ENCODE measurements around the gene GPR153.

GPR153 gene

DNA sequence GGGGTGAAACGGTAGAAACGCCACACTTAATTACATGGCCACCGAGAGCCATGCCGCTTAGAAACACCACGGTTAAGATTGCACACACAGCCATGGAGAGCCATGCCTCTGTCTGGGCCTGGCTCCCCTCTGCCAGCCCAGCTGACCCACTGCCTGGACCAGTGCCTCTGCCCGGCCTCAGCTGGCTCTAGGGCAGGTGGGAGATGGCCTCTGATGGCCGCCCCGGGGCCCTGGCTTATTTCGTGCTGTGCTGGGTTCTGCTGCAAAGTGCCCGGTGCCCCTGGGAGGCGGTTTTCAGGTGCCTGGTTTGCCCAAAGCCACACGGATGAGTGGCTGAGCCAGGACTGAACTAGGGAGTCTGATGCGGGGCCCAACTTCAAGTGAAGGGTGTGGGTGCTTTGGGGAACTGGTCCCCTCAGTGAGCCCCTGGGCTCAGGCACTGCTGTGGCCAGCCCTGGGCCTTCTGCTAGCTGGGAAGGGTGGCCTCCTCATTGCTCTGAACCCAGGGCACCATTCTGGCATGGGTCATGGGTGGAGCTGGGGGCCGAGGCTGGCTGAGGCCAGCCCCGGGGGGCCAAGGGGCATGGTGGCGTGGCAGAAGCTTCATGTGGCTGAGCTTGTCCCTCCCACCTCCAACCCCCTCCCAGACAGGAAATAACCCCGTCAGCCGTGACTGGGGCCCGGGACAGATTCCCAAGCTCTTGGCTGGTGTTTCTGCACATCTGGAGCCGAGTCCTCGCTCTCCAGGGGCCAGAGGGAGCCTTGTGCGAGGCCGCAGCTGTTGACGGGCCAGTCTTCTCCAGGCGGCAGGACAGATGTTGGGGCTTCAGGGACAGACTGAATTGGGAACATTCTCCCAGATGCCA is 1.9 kb upstream of the GPR153 start:
- no peak for ATAC-seq (ENCODE audit: low read depth)
- Histone ChIP-seq H3K27me3 (ENCODE audit: insufficient read depth, poor library complexity, severe bottlenecking) (no peaks in the 10 kb centered on the region), H3K27ac (ENCODE audit: poor library complexity, severe bottlenecking) (no peak overlapping the region), H3K36me3 (ENCODE audit: low read depth) (0 out of 2 replicates have a peak, but pooled peaks cover 3% of the 10 kb centered on the region), H3K4me3 (ENCODE audit: severe bottlenecking) (no peak overlapping the region), H3K9me3 (ENCODE audit: severe bottlenecking) (no peaks in the 10 kb centered on the region), H3K4me1 (ENCODE audit: insufficient read depth, poor library complexity, severe bottlenecking) (peaks cover 13% of the 10 kb centered on the region)
- TF ChIP-seq, protein P1, sequence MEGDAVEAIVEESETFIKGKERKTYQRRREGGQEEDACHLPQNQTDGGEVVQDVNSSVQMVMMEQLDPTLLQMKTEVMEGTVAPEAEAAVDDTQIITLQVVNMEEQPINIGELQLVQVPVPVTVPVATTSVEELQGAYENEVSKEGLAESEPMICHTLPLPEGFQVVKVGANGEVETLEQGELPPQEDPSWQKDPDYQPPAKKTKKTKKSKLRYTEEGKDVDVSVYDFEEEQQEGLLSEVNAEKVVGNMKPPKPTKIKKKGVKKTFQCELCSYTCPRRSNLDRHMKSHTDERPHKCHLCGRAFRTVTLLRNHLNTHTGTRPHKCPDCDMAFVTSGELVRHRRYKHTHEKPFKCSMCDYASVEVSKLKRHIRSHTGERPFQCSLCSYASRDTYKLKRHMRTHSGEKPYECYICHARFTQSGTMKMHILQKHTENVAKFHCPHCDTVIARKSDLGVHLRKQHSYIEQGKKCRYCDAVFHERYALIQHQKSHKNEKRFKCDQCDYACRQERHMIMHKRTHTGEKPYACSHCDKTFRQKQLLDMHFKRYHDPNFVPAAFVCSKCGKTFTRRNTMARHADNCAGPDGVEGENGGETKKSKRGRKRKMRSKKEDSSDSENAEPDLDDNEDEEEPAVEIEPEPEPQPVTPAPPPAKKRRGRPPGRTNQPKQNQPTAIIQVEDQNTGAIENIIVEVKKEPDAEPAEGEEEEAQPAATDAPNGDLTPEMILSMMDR (IDR thresholded peaks at IDR 0.05; ENCODE audit: poor library complexity, severe bottlenecking): no peak
- DNase-seq (ENCODE audit: low spot score): no peak

DNA sequence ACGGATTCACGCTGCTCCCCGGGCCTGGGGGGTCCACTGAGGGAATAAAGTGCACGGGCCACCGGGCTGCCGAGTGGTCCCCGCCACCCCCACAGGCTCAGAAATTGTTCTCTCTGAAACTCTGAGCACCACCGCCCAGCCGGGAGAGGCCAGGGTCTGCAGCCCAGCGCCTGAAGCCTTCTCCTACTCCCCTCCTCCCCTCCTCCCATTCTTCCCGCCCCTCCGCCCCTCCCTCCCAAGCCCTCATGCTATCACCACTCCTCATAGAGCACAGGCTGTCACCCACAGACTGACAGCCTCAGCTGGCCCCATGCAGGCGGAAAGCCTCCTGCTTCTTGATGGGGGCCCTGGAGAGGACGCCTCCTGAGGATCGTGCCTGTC is 707 bp upstream of the GPR153 start:
- H3K4me3 ChIP-seq (ENCODE audit: severe bottlenecking): peak overlapping the region; percentile 69
- DNase-seq (ENCODE audit: low spot score) (no peak), ATAC-seq (ENCODE audit: low read depth) (peak; percentile 2; the same call in 1 of the 3 replicates)
- TF ChIP-seq, protein P1 (IDR thresholded peaks at IDR 0.05; ENCODE audit: poor library complexity, severe bottlenecking): no peak
- 0 out of 2 replicates have a peak, but pooled peaks cover 3% of the 10 kb centered on the region for H3K36me3 ChIP-seq (ENCODE audit: low read depth)
- no peaks in the 10 kb centered on the region for H3K27me3 ChIP-seq (ENCODE audit: insufficient read depth, poor library complexity, severe bottlenecking)
- H3K4me1 ChIP-seq (ENCODE audit: insufficient read depth, poor library complexity, severe bottlenecking): peaks cover 5% of the 10 kb centered on the region
- H3K9me3 ChIP-seq (ENCODE audit: severe bottlenecking): no peaks in the 10 kb centered on the region
- no peak overlapping the region for H3K27ac ChIP-seq (ENCODE audit: poor library complexity, severe bottlenecking)

DNA sequence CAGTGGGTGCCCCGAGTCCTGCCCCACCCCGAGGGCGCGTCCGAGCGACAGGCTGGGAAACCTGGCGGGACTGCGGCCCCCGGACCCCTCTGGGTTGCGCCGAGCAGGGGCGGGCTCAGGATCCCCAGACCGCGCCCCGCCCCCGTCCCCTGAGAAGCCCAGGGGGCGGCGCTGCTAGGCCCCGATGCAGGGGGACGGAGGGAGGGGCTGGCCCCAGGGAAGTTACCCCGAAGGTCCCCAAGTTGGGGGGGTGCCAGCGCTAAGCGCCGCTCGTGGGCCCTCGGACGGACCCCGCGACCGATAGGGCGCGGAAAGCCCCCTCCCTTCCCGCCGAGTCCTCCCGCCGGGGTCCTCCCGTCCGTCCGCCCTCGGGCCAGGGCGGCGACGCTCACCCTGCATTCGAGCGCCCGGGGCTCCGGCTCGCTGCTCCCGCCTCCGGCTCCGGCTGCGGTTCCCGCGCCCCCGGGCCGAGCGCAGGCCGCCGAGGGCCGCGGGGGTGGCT is 414 bp downstream of the GPR153 start:
- peak; percentile 20; the same call in 2 of the 3 replicates for ATAC-seq (ENCODE audit: low read depth)
- Histone ChIP-seq H3K4me3 (ENCODE audit: severe bottlenecking) (peak overlapping the region; percentile 69), H3K36me3 (ENCODE audit: low read depth) (0 out of 2 replicates have a peak, but pooled peaks cover 3% of the 10 kb centered on the region), H3K4me1 (ENCODE audit: insufficient read depth, poor library complexity, severe bottlenecking) (peaks cover 5% of the 10 kb centered on the region), H3K27me3 (ENCODE audit: insufficient read depth, poor library complexity, severe bottlenecking) (no peaks in the 10 kb centered on the region), H3K9me3 (ENCODE audit: severe bottlenecking) (no peaks in the 10 kb centered on the region), H3K27ac (ENCODE audit: poor library complexity, severe bottlenecking) (peak overlapping the region; percentile 31)
- DNase-seq (ENCODE audit: low spot score): no peak
- TF ChIP-seq, protein P1 (IDR thresholded peaks at IDR 0.05; ENCODE audit: poor library complexity, severe bottlenecking): peak; percentile 7

DNA sequence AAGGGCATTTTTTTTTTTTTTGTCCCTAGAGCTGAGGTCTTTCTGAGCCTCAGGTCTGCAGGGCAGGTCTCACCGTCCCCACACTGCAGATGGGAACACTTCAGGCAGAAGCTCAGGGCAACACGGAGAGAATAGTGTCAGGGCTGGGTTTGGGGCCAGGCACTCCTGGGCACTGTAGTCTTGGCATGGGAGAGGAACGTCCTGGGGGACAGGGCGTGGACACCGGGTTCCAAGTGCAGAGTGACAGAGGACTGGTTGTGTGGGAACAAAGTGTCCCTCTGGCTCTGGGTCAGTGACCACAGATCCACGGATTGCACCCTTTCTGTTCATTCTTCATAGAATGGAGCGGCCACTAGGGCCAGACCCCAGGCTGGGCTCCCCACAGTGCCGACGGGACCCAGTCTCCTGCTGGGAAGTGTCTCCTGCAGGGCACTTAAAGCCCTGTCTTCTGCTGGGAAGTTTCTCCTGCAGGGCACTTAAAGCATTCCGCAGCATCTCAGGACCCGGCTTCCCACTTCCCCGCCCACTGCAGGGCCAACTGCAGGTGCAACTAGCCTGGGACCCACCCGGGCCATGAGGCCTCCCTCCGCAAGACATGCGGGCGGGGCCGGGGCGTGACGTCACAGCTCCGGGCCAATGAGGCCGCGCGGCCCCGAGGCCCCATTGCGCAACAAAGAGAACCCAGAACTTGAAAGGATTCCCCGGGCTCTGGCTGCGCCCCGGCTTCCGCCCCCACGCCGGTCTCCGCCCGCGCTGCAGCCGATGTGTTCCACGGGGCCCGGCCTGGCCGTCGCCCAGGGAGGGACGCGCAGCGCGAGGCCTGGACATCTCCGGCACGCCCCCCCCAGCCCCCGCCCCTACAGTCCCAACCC is 1.2 kb downstream of the GPR153 start:
- Histone ChIP-seq H3K4me1 (ENCODE audit: insufficient read depth, poor library complexity, severe bottlenecking) (peaks cover 5% of the 10 kb centered on the region), H3K36me3 (ENCODE audit: low read depth) (0 out of 2 replicates have a peak, but pooled peaks cover 3% of the 10 kb centered on the region), H3K27ac (ENCODE audit: poor library complexity, severe bottlenecking) (peak overlapping the region; percentile 31), H3K4me3 (ENCODE audit: severe bottlenecking) (peak overlapping the region; percentile 69), H3K9me3 (ENCODE audit: severe bottlenecking) (no peaks in the 10 kb centered on the region), H3K27me3 (ENCODE audit: insufficient read depth, poor library complexity, severe bottlenecking) (no peaks in the 10 kb centered on the region)
- DNase-seq (ENCODE audit: low spot score) (peak; percentile 84), ATAC-seq (ENCODE audit: low read depth) (peak; percentile 47)
- TF ChIP-seq, protein P1 (IDR thresholded peaks at IDR 0.05; ENCODE audit: poor library complexity, severe bottlenecking): no peak

All from RWPE2 (cell line).